ENCODE data around the gene SCGB3A1. TPM values are rescaled to one million over a fixed set of nuclear protein-coding genes. Genes with fewer than 3 reads are reported as not detected.

Gene SCGB3A1
- total RNA-seq, 2 donors from 2014 or later: 32.2 to 412 TPM

DNA sequence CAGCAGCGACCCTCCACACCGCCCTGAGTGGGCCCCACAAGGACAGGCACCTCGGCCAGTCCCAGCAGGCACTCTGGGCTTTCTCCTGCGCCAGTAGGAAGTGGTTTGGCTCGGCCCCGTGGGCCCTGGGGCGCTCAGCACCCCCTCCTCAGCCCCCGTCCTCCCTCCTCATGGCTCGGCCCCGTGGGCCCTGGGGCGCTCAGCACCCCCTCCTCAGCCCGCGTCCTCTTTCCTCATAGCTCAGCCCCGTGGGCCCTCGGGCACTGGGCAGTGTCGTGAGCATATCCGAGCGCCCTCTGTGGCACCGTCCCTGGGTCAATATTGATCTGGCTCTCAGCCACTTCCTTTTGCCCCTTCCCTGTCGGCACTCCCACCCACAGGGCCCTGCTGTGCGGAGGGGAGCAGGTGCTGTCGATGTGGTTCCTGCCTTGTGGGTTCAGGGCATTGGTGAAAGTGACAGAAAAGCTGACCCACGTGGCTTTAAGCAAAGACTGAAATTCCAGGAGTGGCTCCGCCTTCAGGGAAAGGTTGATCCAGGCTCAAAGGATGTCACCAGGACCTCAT is 5.5 kb upstream of the SCGB3A1 start:
- TF ChIP-seq POLR2A (IDR thresholded peaks at IDR 0.05) (no peak), POLR2AphosphoS5 (IDR thresholded peaks at IDR 0.05) (no peak)
- TF ChIP-seq, protein P1, sequence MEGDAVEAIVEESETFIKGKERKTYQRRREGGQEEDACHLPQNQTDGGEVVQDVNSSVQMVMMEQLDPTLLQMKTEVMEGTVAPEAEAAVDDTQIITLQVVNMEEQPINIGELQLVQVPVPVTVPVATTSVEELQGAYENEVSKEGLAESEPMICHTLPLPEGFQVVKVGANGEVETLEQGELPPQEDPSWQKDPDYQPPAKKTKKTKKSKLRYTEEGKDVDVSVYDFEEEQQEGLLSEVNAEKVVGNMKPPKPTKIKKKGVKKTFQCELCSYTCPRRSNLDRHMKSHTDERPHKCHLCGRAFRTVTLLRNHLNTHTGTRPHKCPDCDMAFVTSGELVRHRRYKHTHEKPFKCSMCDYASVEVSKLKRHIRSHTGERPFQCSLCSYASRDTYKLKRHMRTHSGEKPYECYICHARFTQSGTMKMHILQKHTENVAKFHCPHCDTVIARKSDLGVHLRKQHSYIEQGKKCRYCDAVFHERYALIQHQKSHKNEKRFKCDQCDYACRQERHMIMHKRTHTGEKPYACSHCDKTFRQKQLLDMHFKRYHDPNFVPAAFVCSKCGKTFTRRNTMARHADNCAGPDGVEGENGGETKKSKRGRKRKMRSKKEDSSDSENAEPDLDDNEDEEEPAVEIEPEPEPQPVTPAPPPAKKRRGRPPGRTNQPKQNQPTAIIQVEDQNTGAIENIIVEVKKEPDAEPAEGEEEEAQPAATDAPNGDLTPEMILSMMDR (IDR thresholded peaks at IDR 0.05): no peak
- Histone ChIP-seq H3K27ac (no peak overlapping the region), H3K4me3 (no peak overlapping the region), H3K4me1 (replicated peaks) (peaks cover 2% of the 10 kb centered on the region), H3K36me3 (no peaks in the 10 kb centered on the region), H3K9me3 (no peaks in the 10 kb centered on the region), H3K27me3 (replicated peaks; ENCODE audit: insufficient read depth) (no peaks in the 10 kb centered on the region)
- DNase-seq (ENCODE audit: low spot score): no peak
- 57% methylated on average over 24 of the region's 24 CpGs for WGBS
- intact Hi-C loops (cut with DNase I): no loop called here

DNA sequence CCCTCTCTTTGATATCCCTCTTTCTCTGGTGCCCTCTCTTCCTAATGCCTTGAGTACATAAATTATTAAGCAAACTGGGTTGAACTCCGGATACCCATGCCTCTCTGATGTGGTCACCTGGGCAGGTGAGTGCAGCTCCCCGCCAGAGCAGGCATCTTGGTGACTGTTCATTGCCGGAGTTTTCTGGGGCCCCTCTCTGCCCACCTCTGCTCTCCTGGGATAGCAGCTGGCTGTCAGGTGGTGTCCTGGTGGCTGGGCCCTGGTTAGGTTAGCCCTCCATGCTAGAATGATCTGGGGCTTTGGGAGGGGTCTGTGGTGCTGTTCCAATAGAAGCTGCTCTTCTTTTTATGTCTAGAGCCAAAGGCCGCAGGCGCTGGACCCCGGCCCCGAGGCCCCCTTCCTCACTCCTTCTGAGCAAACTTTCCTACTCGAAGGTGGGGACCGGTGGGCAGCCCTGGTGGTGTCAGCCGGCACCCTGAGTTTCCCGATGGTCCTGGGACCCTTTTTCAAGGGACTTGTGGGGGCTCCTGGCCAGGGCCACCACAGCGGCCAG is 4.9 kb upstream of the SCGB3A1 start:
- DNase-seq (ENCODE audit: low spot score): no peak
- peak overlapping the region; percentile 50 to 61 for H3K27ac ChIP-seq
- H3K4me1 ChIP-seq (replicated peaks): peaks cover 6% of the 10 kb centered on the region
- H3K9me3 ChIP-seq: no peaks in the 10 kb centered on the region
- H3K4me3 ChIP-seq: no peak overlapping the region
- 76% methylated on average over 12 of the region's 12 CpGs for WGBS
- H3K27me3 ChIP-seq (replicated peaks; ENCODE audit: insufficient read depth): no peaks in the 10 kb centered on the region
- no peaks in the 10 kb centered on the region for H3K36me3 ChIP-seq
- intact Hi-C loops (cut with DNase I): no loop called here
- TF ChIP-seq POLR2A (IDR thresholded peaks at IDR 0.05) (no peak), POLR2AphosphoS5 (IDR thresholded peaks at IDR 0.05) (no peak)
- TF ChIP-seq, protein P1 (IDR thresholded peaks at IDR 0.05): no peak

DNA sequence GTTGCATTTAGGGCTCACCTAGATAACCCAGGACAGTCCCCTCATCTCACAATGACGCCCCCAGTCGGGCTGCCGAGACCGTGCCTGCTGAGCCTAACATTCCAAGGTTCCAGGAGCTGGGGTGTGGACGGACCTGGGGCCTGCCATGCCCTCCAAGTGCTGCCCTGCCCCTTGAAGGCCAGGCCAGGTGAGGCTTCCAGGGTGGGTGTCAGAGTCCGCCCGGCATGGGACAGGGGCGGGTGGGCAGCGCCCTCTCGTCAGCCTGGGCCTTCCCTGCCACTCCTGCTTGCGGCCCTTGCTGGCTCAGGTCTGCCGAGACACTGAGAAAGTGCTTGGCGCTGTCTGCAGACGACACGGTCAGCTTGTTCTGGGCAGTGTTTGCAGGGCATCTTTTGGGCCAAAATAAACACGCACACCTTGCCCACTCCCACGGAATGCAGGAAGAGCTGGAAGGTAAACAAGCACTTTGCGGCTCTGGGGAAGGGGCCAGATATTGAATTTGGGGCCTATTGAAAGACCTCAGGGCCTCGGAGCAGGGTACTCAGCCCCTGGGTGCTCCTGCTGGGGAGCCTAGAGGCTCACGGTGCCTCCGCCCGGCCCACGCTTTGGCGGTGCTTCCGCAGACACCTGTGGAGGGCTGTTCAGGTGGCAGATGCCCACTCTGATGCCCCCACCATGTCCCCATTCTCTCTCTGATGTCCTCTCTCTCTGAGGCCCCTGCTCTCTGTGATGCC is 4.2 kb upstream of the SCGB3A1 start:
- intact Hi-C loops (cut with DNase I): no loop called here
- 56% methylated on average over 25 of the region's 25 CpGs for WGBS
- Histone ChIP-seq H3K27me3 (replicated peaks; ENCODE audit: insufficient read depth) (peaks cover 4% of the 10 kb centered on the region), H3K4me1 (replicated peaks) (peaks cover 13% of the 10 kb centered on the region), H3K36me3 (no peaks in the 10 kb centered on the region), H3K9me3 (no peaks in the 10 kb centered on the region), H3K27ac (peak overlapping the region; percentile 50 to 61), H3K4me3 (no peak overlapping the region)
- DNase-seq (ENCODE audit: low spot score): peak; percentile 71
- TF ChIP-seq POLR2A (IDR thresholded peaks at IDR 0.05) (no peak), POLR2AphosphoS5 (IDR thresholded peaks at IDR 0.05) (peak; percentile 62)
- TF ChIP-seq, protein P1 (IDR thresholded peaks at IDR 0.05): no peak

DNA sequence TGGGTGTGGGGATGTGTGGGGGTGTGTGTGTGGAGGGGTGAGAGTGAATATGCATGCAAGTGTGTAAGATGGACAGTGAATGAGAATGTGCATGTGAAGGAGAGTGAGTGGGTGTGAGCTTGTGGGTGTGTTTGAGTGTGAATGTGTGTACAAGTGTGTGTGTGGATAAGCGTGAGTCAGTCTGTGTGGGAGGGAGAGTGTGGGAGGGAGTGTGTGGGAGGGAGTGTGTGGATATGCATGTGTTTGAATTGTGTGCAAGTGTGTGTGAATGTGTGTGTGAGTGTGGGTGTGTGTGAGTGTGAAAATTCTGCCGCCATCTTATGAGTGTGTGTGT is 3.7 kb upstream of the SCGB3A1 start:
- peak overlapping the region; percentile 24 to 61 for H3K27ac ChIP-seq
- H3K4me1 ChIP-seq (replicated peaks): peaks cover 16% of the 10 kb centered on the region
- TF ChIP-seq POLR2A (IDR thresholded peaks at IDR 0.05) (no peak), POLR2AphosphoS5 (IDR thresholded peaks at IDR 0.05) (no peak)
- TF ChIP-seq, protein P1 (IDR thresholded peaks at IDR 0.05): no peak
- WGBS: 76% methylated on average over 2 of the region's 2 CpGs
- H3K4me3 ChIP-seq: no peak overlapping the region
- H3K27me3 ChIP-seq (replicated peaks; ENCODE audit: insufficient read depth): peaks cover 9% of the 10 kb centered on the region
- H3K9me3 ChIP-seq: no peaks in the 10 kb centered on the region
- no peaks in the 10 kb centered on the region for H3K36me3 ChIP-seq
- intact Hi-C loops (cut with DNase I): no loop called here
- no peak for DNase-seq (ENCODE audit: low spot score)

Measured in prostate gland (tissue), 2 donors.